Measurements from ENCODE around the gene GRK5.

DNA sequence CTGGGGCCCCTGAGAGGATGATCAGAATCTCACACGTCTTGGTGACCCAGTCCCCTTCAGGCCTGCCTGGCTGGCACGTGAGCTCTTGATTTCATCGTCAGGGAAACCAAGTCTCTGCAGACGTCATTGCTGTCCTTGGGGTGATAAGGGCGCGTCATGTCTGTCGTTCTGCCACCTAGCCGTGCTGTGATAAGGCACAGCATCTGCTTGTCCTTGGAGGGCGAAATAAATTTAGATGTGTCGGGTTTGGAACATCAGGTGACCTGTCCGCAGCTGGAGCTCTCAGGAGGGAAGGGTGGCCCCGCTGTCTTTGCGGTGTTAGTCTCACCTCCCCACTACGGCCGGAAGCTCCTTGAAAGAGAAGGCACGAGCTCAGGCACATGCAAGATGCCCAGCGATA, 129.2 kb downstream of the GRK5 start:
- TF ChIP-seq, protein P1, sequence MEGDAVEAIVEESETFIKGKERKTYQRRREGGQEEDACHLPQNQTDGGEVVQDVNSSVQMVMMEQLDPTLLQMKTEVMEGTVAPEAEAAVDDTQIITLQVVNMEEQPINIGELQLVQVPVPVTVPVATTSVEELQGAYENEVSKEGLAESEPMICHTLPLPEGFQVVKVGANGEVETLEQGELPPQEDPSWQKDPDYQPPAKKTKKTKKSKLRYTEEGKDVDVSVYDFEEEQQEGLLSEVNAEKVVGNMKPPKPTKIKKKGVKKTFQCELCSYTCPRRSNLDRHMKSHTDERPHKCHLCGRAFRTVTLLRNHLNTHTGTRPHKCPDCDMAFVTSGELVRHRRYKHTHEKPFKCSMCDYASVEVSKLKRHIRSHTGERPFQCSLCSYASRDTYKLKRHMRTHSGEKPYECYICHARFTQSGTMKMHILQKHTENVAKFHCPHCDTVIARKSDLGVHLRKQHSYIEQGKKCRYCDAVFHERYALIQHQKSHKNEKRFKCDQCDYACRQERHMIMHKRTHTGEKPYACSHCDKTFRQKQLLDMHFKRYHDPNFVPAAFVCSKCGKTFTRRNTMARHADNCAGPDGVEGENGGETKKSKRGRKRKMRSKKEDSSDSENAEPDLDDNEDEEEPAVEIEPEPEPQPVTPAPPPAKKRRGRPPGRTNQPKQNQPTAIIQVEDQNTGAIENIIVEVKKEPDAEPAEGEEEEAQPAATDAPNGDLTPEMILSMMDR (IDR thresholded peaks at IDR 0.05) = no peak
- TF ChIP-seq POLR2A (IDR thresholded peaks at IDR 0.05) = no peak
